K562 (cell line): ENCODE data around the gene ANKRD33. TPM values are rescaled to one million over a fixed set of nuclear protein-coding genes. Genes with fewer than 3 reads are reported as not detected.

Source experiments
- CEBPG ChIP-seq, 3 experiments: fragments of 200-800 bp in 1 of 3; sonication (Bioruptor generic) in 1 of 3; sonication (generic) in 1 of 3; formaldehyde crosslinking in 1 of 3; IDR thresholded peaks in 2 of 3; conservative IDR thresholded peaks in 1 of 3; 2 replicates each; pipeline versions ENCODE4 v1.6.1 to v1.8.0; 2016 to 2022; ENCODE audit warnings: missing compliant biosample characterization in 2 of 3, missing genetic modification characterization in 2 of 3, mild to moderate bottlenecking in 1 of 3, missing genetic modification reagents in 1 of 3
- CHD1 ChIP-seq: fragments of 200-600 bp; sonication (generic); IDR thresholded peaks from one replicate; pipeline ENCODE4 v1.6.1; 2012; ENCODE audit warnings: mild to moderate bottlenecking, moderate library complexity, low read length, inconsistent platforms
- E2F3 ChIP-seq: fragments of 250-450 bp; sonication (Bioruptor Pico); IDR thresholded peaks from 2 replicates; pipeline ENCODE4 v1.4.0; 2020; ENCODE audit warnings: mild to moderate bottlenecking
- FOXK2 ChIP-seq, 2 experiments: fragments of 450-650 bp; IDR thresholded peaks in 1 of 2; conservative IDR thresholded peaks in 1 of 2; 2 replicates each; pipeline ENCODE4 v1.6.1; 2016; ENCODE audit warnings: low read depth in 2 of 2, mild to moderate bottlenecking in 1 of 2
- HDAC1 ChIP-seq, 2 experiments: fragments of 450-650 bp; IDR thresholded peaks; 2 replicates each; pipeline ENCODE4 v1.6.1; 2016 to 2017; ENCODE audit warnings: inconsistent platforms in 1 of 2, mild to moderate bottlenecking in 1 of 2, moderate library complexity in 1 of 2
- HES1 ChIP-seq: fragments of 450-650 bp; IDR thresholded peaks from 2 replicates; pipeline ENCODE4 v1.6.1; 2016; ENCODE audit warnings: low read depth, mild to moderate bottlenecking, moderate library complexity
- IRF9 ChIP-seq: fragments of 450-650 bp; IDR thresholded peaks from 2 replicates; pipeline ENCODE4 v1.6.1; 2016; ENCODE audit warnings: missing biosample characterization, missing genetic modification characterization
- NONO ChIP-seq, 2 experiments: fragments of 200-400 bp in 1 of 2; fragments of 450-650 bp in 1 of 2; formaldehyde crosslinking in 1 of 2; IDR thresholded peaks; 2 replicates each; pipeline ENCODE4 v1.6.1; 2017; ENCODE audit warnings: low read depth in 2 of 2, mild to moderate bottlenecking in 2 of 2, moderate library complexity in 2 of 2, low read length in 1 of 2
- NR1H2 ChIP-seq: sonication (generic); formaldehyde crosslinking; IDR thresholded peaks from 2 replicates; pipeline ENCODE4 v1.4.0; 2020; ENCODE audit warnings: mild to moderate bottlenecking, missing genetic modification reagents
- NR4A1 ChIP-seq, 2 experiments: fragments of 250-450 bp in 1 of 2; fragments of 450-650 bp in 1 of 2; sonication (Bioruptor Pico) in 1 of 2; IDR thresholded peaks; 2 replicates each; pipeline versions ENCODE4 v1.4.0 to v1.6.1; 2016 to 2020; ENCODE audit warnings: mild to moderate bottlenecking in 2 of 2, missing compliant biosample characterization in 1 of 2, missing genetic modification characterization in 1 of 2, moderate library complexity in 1 of 2
- PKNOX1 ChIP-seq: fragments of 450-650 bp; IDR thresholded peaks from 2 replicates; pipeline ENCODE4 v1.6.1; 2016
- POLR3G ChIP-seq: IDR thresholded peaks from 2 replicates; pipeline ENCODE4 v1.6.1; 2011; ENCODE audit not compliant: insufficient read length, insufficient replicate concordance; ENCODE audit errors: extremely low read depth
- PRPF4 ChIP-seq: fragments of 200-400 bp; formaldehyde crosslinking; IDR thresholded peaks from one replicate; pipeline ENCODE4 v1.6.1; 2017; ENCODE audit warnings: low read length, low read depth, mild to moderate bottlenecking; ENCODE audit not compliant: insufficient read depth, poor library complexity, severe bottlenecking
- RBM25 ChIP-seq: fragments of 200-400 bp; formaldehyde crosslinking; IDR thresholded peaks from 2 replicates; pipeline ENCODE4 v1.6.1; 2018; ENCODE audit warnings: low read length, low read depth, moderate library complexity; ENCODE audit not compliant: severe bottlenecking
- SRSF3 ChIP-seq: fragments of 200-400 bp; formaldehyde crosslinking; IDR thresholded peaks from 2 replicates; pipeline ENCODE4 v1.6.1; 2016; ENCODE audit warnings: mild to moderate bottlenecking, low read length, moderate library complexity; ENCODE audit not compliant: insufficient read depth
- ZC3H11A ChIP-seq: IDR thresholded peaks from 2 replicates; pipeline ENCODE4 v1.6.1; 2012; ENCODE audit warnings: low read depth, low read length, improper control_type of control experiment
- ZNF134 ChIP-seq: fragments of 250-450 bp; sonication (Bioruptor Pico); conservative IDR thresholded peaks from 2 replicates; pipeline ENCODE4 v1.4.0; 2020
- ZNF175 ChIP-seq: fragments of 200-800 bp; sonication (Bioruptor generic); IDR thresholded peaks from 2 replicates; pipeline ENCODE4 v1.6.1; 2016; ENCODE audit warnings: low read depth, mild to moderate bottlenecking, missing genetic modification characterization, missing compliant biosample characterization
- ZNF347 ChIP-seq: fragments of 450-650 bp; formaldehyde crosslinking; IDR thresholded peaks from 2 replicates; pipeline ENCODE4 v1.4.0; 2020; ENCODE audit warnings: low read depth, mild to moderate bottlenecking, moderate library complexity
- ZNF408 ChIP-seq: fragments of 250-450 bp; sonication (Bioruptor Pico); IDR thresholded peaks from 2 replicates; pipeline ENCODE4 v1.4.0; 2020; ENCODE audit warnings: low read depth, mild to moderate bottlenecking, moderate library complexity
- ZNF668 ChIP-seq: fragments of 250-450 bp; sonication (Bioruptor Pico); IDR thresholded peaks from 2 replicates; pipeline ENCODE4 v1.8.0; 2022; ENCODE audit warnings: mild to moderate bottlenecking, inconsistent platforms
- polyA plus RNA-seq, 8 experiments: library from polyadenylated mRNA; depleted of rRNA in 4 of 8; stranded (reverse) in 5 of 8; unstranded in 3 of 8; fragments of >200 nt; fragmentation: Nextera tagmentation in 2 of 8; fragmentation: Illumina TruSeq in 1 of 8; extraction: Ambion mirVana in 2 of 8; extraction: Trizol in 1 of 8; gene quantifications; 2 replicates each; pipeline versions ENCODE4 v1.2.1 to v1.2.3, GENCODE V29; 2011 to 2014; ENCODE audit warnings: inconsistent platforms in 1 of 8, missing spikeins in 1 of 8
- total RNA-seq, 7 experiments: library from RNA; depleted of rRNA in 6 of 7; stranded (reverse); fragments of >200 nt in 6 of 7; fragmentation: Illumina TruSeq in 2 of 7; extraction: Trizol in 2 of 7; gene quantifications; 2 replicates each; pipeline versions ENCODE4 v1.2.1 to v1.2.3, GENCODE V29; 2011 to 2021; ENCODE audit warnings: low replicate concordance in 1 of 7
- TF ChIP-seq, protein P1 (sequence below): sonication (generic); formaldehyde crosslinking; IDR thresholded peaks from 2 replicates; pipeline ENCODE4 v1.8.0; 2022; ENCODE audit warnings: missing genetic modification reagents, mild to moderate bottlenecking, borderline replicate concordance

ANKRD33 gene
- total and polyA plus RNA-seq, 9 of the 15 experiments (the other 6 are each of a cell fraction or from before 2014, with no cell fraction given): 0.04 to 0.11 (median 0.07) TPM; not detected in 4

GRCh38 chr12:51926064-51926632 is 38.2 kb downstream of the ANKRD33 start (continued):
- TF ChIP-seq IRF9 (tag) (no peak), ZC3H11A (no peak), ZNF668 (no peak), ZNF175 (peak; percentile 90; the same call in 1 of the 2 replicates), HDAC1 (IDR thresholded peaks at IDR 0.05) (peak in 1 of 2 experiments; percentile 6; a peak in 1 of 4 replicates), PKNOX1 (no peak), HES1 (no peak; the same call in 1 of the 2 replicates), CEBPG (CRISPR knock-in tag; IDR thresholded peaks at IDR 0.05) (no peak), CEBPG (tag; conservative IDR thresholded peaks at IDR 0.05 in 1 of 2, IDR thresholded peaks at IDR 0.05 in 1 of 2) (no peak), SRSF3 (no peak), PRPF4 (no peak), NR4A1 (CRISPR knock-in tag; IDR thresholded peaks at IDR 0.05) (no peak), NR4A1 (tag; IDR thresholded peaks at IDR 0.05) (0 out of 2 replicates have a peak, but pooled peaks have one; percentile 20), NONO (IDR thresholded peaks at IDR 0.05; ENCODE audit: low read depth in 2 of 2, low read length in 1 of 2) (no peak), NR1H2 (CRISPR knock-in tag) (no peak), FOXK2 (conservative IDR thresholded peaks at IDR 0.05 in 1 of 2, IDR thresholded peaks at IDR 0.05 in 1 of 2; ENCODE audit: low read depth in 2 of 2) (peak in 1 of 2 experiments; percentile 34; a peak in 1 of 4 replicates), ZNF408 (CRISPR knock-in tag) (no peak), E2F3 (no peak), ZNF347 (no peak), POLR3G (no peak), ZNF134 (CRISPR knock-in tag) (no peak), CHD1 (no peak), RBM25 (no peak)
- TF ChIP-seq, protein P1, sequence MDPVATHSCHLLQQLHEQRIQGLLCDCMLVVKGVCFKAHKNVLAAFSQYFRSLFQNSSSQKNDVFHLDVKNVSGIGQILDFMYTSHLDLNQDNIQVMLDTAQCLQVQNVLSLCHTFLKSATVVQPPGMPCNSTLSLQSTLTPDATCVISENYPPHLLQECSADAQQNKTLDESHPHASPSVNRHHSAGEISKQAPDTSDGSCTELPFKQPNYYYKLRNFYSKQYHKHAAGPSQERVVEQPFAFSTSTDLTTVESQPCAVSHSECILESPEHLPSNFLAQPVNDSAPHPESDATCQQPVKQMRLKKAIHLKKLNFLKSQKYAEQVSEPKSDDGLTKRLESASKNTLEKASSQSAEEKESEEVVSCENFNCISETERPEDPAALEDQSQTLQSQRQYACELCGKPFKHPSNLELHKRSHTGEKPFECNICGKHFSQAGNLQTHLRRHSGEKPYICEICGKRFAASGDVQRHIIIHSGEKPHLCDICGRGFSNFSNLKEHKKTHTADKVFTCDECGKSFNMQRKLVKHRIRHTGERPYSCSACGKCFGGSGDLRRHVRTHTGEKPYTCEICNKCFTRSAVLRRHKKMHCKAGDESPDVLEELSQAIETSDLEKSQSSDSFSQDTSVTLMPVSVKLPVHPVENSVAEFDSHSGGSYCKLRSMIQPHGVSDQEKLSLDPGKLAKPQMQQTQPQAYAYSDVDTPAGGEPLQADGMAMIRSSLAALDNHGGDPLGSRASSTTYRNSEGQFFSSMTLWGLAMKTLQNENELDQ (CRISPR knock-in tag): no peak
